ENCODE measurements around the gene ST6GALNAC4.
"Not testable (repeated sequence)": the region's sequence is repeated elsewhere in the genome, so short reads cannot be mapped to it uniquely, and the experiment has no call there.

The ST6GALNAC4 gene

DNA sequence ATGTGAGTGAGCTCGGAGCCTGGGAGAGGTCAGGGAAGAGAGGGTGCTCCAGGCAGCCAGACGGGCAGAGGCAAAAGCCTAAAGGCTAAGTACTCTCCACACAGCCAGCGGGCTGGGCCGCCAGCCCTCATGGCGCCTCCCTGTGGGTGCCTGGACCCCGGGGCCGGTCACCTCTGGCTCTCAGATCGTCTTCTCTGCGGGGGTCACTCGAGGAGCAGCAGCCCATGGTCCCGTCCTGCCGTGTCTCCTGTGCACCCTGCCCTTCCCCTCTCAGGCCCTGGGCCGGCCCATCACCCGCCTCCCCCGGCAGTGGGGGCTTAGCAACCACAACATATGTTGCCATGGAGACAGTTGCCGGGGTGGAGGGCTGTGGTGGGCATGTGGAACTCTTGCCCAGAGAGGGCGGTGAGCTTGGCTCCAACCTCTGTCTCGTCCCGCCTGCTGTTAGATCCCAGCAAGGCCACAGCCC lies 43.6 kb downstream of the ST6GALNAC4 start:
- no peak for DNase-seq (ENCODE audit: low read depth in 1 of 2, low spot score in 1 of 2)

DNA sequence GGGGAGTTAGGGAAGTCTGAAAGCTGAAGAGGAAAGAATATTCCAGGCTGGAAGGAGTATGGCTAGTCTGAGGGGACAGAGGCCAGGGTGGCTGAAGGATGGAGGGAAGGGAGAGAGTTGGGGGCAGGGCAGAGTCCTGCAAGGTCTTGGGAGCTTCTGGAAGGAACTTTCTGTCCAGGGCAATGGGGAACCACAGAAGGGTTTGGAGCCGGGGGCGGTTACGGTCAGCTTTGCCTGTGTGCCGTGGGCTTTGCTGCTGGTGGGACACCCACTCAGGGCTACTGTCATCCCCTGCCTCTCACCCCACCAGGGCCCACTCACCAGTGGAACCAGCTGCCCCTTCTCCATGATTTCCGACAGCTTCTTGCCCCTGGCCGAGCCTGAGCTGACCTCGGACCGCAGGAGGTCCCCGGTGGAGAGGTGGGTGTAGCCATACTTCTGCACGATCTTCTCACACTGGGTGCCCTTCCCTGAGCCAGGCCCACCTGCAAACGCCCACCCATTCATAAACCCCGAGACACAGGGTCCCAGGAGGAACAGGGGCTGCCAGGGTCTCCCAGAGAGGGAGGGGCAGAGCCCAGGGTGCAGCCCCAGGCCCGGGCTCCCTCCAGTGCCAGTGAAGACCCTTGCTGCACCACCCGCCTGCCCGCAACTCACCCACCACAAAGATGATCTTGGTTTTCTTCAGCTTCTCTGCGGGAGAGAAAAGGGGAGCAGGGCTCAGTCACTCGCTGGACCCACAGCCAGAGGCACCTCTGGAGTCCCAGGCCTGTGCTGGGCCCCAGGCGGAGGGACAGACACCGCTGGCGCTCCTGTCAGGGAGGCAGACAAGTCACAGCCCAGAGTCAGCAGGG lies 44.2 kb downstream of the ST6GALNAC4 start:
- no peak for DNase-seq (ENCODE audit: low read depth in 1 of 2, low spot score in 1 of 2)

DNA sequence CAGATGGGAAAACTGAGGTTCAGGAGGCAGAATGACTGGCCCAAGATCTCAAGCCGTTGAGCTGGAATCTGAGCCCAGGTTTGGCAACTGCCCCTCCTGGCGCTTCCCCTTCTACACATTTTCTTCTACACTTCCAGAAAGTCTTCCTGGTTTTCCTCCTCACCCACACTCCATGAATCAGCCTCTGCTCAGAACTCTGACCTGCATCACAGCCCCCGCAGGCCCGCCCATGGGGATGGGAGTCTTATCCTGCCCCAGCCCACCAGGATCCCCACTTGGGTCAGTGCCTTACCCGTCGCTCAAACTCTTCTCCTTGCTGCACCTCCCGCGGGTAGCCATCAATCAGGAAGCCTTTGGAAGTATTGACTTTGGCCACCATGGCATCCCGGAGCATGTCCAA lies 45.3 kb downstream of the ST6GALNAC4 start:
- no peak for DNase-seq (ENCODE audit: low read depth in 1 of 2, low spot score in 1 of 2)

DNA sequence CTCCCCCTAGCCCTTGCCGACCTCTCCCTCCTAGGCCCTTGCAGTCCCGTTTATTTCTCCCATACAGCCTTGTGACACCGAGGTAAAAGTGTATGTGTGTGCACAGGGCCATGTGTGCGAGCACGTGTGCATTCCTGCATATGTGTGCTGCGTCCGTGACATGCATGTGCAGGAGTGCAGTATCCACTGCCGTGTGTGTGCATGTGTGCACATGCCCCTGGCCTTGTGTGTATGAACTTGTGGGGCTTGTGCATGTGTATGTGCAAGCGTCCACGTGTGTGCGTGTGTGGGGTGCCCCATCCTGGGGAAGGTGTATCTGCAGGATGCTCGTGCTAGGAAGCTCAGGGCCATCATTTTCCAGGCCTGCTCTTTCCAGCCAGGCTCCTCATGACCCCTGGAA lies 46.0 kb downstream of the ST6GALNAC4 start:
- no peak for DNase-seq (ENCODE audit: low read depth in 1 of 2, low spot score in 1 of 2)

DNA sequence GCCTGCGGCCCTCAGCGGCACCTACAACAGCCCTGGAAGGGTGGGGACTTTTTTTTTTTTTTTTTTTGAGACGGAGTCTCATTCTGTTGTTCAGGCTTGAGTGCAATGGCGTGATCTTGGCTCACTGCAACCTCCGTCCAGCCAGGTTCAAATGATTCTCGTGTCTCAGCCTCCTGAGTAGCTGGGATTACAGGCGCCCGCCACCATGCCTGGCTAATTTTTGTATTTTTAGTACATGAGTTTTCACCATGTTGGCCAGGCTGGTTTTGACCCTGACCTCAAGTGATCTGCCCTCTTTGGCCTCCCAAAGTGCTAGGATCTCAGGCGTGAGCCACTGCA lies 46.7 kb downstream of the ST6GALNAC4 start:
- not testable (repeated sequence) for DNase-seq (ENCODE audit: low read depth in 1 of 2, low spot score in 1 of 2)

DNA sequence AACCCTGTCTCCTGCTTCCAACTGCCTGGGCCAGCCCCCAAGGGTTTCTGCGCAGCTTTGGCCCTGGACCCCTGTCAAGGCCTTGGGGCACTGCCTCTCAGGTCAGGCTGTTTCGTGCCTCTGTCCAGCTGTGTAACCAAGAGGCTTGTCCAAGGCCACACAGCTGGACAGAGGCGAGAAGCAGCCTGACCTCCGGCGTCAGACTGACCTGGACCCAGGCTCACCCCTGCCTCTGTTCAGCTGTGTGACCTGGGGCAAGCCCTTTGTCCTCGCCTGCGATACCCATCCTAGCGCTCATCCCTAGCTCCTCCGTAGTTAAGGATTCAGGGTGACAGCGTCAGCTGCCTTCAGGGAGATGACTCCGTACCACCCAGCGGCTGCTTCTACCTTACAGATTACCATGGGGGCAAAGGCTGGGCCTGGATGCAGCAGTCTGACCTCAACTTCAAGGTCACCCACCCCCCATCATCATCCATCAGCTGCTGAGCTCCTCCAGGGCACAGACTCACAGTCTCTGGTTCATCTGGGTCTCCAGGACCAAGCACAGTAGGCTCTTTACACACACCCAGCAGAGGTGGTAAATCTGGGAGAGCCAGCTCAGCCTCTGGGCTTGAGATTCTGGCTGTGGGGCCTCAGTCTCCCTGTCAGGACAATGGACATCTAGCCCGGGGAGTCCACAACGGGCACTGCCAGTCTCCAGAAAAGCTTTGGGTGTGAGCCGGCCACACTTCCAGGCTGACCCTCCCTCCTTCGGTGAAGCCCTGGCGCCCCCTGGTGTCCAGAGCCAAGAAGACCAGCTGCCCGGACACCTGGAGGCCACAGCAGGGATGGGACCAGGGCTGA lies 47.3 kb downstream of the ST6GALNAC4 start:
- DNase-seq (ENCODE audit: low read depth in 1 of 2, low spot score in 1 of 2): peak; percentile 65 to 71

DNA sequence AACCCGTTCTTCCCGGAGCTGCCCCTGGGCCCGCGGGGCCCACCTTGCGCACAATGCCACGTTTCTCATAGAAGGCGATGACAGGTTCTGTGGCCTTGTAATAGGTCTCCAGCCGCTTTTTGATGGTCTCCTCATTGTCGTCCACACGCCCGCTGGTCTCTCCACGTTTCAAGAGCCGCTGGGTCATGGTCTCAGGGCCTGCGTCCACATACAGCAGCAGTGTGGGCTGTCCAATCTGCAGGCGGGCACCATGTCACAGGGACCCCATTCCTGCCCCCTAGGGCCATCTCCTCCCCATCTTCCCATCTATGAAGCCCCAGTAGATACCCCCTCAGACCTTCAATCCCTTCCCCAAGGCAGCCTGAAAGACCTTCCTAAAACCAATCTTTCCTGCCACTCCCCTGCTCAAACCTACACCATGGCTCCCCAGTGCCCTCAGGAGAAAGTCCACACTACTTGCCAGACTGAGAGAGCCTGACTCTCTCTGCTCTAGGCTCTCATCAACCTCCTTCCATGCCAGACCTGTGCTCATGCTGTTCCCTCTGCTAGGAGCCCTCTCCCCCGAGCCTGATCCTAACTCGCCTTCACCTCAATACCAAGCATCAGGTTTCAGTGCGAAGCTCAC lies 48.5 kb downstream of the ST6GALNAC4 start:
- DNase-seq (ENCODE audit: low read depth in 1 of 2, low spot score in 1 of 2): no peak

DNA sequence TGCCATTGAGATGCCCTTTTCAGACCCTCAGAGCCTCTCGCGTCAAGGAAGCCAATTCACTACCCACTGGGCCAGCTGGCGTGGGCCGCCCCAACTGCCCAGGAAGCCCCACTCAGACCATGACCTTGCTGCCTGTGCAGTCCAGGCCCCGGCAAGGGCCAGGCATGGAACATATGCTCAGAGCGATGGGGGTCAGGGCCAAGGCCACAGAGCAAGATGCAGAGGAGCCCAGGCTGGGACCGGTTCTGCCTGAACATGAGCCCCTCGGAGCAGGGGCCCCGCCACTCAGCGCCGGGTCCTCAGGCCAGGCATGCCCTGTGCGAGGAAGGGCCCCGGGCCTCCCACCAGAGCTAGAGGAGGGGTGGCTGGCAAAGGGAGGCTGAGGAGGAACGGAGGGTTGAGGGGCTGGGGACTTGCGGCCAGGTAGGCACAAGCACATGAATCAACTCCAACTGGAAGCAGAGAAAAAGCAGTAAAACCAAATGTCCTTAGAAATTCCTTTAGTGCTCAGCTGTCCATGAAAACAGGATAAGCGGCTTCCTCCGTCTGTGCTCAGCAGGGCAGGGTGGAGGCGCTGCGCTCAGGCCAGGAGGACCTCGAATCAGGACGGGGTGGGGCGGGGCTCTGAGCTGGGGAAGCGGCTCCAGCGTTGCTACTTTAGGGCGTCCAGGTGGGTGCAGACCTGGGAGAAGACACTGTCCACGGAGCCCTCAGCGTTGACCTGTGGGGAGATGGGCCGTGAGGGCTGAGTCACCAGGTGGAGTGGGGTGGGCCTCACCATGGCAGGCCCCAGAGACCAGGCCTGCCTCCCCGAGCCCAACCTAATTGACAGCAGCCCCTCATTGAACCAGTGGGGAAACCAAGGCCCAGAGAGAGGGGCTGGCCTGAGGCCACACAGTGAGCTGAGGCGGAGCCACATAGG lies 49.2 kb downstream of the ST6GALNAC4 start:
- DNase-seq (ENCODE audit: low read depth in 1 of 2, low spot score in 1 of 2): no peak

DNA sequence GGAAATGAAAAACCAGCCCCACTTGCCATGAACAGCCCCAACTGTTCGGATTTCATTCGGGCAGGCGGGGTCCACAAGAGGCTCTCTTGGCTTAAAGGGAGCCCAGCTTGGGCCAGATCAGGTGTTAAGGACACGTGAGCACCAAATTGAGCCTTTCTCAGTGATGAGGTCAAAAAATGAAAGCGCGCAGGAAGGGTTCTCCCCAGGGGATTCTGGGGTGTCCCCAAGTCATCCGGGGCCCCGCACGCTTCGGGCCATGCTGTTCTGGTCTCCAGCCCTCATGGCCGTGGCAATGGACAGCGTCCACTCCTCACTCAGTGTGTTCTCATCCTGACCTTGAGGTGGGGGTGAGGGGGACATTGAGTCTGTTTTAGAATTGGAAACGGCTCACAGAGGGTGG lies 50.3 kb downstream of the ST6GALNAC4 start:
- no peak for DNase-seq (ENCODE audit: low read depth in 1 of 2, low spot score in 1 of 2)

DNA sequence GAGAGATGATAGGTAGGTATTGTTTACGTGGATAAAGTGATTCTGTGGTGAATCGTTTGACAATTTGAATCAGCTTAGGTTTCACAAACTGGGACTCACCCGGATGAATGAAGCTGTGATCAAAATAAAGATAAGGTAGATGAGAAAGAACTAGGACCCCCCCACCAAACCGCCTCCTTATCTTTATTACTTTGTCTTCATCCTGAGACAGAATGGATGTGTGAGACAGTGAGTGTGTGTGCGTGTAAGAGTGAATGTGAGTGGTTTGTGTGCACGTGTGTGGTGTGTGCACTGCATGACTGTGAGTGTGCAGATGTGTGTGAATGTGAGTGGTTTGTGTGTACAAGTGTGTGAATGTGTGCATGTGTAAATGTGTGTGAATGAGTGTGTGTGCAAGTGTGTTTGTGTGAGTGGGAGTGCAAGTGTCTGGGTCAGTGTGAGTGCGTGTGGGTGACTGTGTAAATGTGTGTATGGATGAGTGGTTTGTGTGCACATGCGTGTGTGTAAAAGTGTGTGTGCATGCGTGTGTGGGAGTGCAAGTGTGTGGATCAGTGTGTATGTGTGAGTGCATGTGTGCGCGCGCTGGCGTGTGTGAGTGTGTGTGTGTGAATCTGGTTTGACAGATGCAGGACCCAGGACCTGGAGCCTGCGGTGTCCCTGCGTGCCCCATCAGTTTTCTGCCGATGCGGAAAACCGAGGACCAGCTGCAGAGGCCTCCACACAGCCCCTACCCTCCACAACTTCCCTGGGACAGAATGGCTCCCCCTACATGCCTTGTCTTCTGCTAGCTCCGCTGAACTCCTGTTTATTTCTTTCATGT lies 51.0 kb downstream of the ST6GALNAC4 start:
- no peak for DNase-seq (ENCODE audit: low read depth in 1 of 2, low spot score in 1 of 2)

DNA sequence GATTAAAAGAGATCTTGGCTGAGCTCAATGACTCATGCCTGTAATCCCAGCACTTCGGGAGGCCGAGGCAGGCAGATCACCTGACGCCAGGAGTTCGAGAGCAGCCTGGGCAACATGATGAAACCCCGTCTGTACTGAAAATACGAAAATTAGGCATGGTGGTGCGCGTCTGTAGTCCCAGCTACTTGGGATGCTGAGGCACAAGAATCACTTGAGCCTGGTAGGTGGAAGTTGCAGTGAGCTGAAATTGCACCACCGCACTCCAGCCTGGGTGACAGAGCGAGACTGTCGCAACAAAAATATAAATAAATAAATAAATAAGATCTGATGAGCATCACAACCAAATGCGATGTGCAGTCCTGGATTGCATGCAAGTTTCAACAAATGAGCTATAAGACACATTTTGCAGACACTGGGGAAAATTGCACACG lies 53.6 kb downstream of the ST6GALNAC4 start:
- no peak for DNase-seq (ENCODE audit: low read depth in 1 of 2, low spot score in 1 of 2)

DNA sequence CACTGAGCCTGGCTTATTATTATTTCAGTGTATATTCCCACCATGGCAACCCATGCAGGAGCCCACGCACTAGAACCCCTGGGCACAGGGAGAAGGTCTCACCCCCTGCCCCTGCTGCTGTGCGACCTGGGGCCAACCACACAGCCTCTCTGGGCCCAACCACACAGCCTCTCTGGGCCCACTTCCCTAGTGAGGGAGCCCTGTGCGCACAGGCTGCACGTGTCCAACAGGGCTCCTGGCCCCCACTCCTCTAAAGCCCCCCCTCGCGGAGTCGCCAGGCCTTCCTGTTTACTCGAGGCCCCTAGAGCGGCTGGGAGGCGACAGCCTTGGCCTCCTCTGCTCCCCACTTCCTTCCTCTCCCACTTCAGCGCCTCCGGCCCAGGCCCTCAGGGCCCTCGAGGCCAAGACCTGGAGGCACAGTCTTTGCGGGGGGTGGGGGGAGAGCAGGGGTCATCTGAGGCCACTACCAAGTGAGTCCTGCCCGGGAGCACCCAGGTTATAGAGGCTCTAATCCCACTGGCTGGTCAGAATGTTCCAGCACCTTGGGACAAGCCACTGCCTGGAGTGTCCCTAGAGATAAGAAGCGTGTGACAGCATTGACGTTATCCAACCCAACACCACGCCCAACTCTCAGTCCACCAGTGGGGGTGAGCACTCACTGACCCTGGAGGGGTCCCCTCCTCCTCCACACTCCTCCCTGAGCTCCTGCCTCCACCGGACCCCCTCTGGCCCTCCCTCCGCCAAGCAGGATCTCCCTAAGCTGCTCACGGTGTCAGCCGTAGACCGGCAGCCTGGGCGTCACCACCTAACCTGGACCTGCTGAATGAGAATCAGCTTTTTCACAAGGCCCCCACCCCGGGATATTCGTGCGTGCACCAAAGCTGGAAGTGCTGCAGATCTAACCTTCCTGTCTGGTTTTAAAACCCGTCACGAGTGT lies 54.5 kb downstream of the ST6GALNAC4 start:
- DNase-seq (ENCODE audit: low read depth in 1 of 2, low spot score in 1 of 2): peak in 1 of 2 donors; percentile 26

DNA sequence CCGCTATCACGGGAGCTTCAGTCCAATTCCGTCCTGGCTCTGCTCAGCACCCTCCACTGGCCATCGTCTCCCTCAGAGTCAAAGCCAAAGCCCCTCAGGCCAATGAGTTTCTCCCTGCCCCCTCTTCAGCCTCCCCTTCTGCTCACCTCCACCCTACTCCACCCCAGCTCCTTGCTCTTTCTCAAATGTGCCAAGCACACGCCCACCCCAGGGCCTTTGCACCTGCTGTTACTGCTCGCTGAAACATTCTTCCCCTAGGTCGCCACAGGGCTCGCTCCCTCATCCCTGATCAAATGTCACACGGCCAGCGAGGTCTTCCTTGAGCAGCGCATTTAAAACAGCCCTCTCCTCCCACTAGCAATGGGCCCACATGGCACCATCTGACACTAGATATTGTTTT lies 56.1 kb downstream of the ST6GALNAC4 start:
- DNase-seq (ENCODE audit: low read depth in 1 of 2, low spot score in 1 of 2): no peak

DNA sequence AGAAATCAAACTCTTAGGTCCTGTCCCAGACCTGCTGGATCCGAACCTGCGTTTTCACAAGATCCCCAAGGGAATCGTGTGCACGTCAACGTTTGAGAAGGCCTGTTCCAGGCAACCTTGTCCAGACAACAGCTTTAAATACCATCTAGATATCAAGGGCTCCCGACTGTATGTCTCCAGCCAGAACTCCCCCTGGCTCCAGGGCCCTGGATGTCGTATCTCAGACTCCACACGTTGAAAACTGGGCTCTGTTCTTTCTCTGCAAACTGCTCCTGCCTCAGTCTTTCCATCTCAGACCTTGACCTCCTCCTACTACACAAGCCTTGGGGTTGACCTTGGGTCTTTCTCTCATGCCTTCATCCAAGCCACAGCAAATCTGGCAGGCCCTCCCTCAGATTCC lies 56.6 kb downstream of the ST6GALNAC4 start:
- DNase-seq (ENCODE audit: low read depth in 1 of 2, low spot score in 1 of 2): no peak

DNA sequence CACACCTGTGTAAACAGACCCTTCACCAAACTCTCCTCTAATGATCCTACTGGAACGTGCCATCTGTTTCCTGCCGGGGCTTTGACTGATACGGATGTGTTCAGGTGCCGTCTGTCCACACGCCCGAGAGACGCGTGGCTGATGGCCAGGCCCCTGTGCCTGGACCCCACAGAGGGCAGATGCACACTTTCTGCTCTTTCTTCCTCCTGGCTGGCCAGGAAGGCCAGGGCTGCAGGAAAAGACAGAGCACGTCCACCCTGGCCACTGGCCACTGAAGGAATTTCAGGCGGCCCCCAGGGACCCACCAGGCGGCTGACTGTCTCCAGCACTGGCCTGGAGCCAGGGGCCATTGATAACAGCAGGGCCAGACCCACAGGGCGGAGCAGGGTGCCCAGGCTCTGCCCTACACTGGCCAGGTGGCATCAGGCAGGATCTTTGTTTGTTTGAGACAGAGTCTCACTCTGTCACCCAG lies 58.8 kb downstream of the ST6GALNAC4 start:
- no peak for DNase-seq (ENCODE audit: low read depth in 1 of 2, low spot score in 1 of 2)

Measured in activated T-helper 1 cell treated with anti-CD3 and anti-CD28 coated beads, Interleukin-2, amount 50 U/mL, for 16 hours (primary cell).